ENCODE measurements around the gene BRINP3. TPM values are rescaled to one million over a fixed set of nuclear protein-coding genes. Genes with fewer than 3 reads are reported as not detected.

Gene BRINP3
- total and polyA plus RNA-seq, 11 donors: 0.15 to 2.7 (median 0.41) TPM; not detected in 3

GRCh38 chr1:190444464-190444863 is 33.2 kb downstream of the BRINP3 start:
- TF ChIP-seq CTCF (IDR thresholded peaks at IDR 0.05) (no peak), POLR2A (IDR thresholded peaks at IDR 0.05) (no peak)
- Histone ChIP-seq H3K27me3 (no peaks in the 10 kb centered on the region), H3K4me3 (no peak overlapping the region), H3K27ac (no peak overlapping the region), H3K9me3 (no peaks in the 10 kb centered on the region), H3K4me1 (no peaks in the 10 kb centered on the region), H3K36me3 (no peaks in the 10 kb centered on the region)
- no peak for ATAC-seq
- no peak for DNase-seq
- whole genome bisulfite sequencing, 4 donors: 93 to 95% (median 95%) methylated on average over 12 of the region's 12 CpGs
- intact Hi-C loops (cut with DNase I): no loop called here

GRCh38 chr1:190439447-190439846 is 38.2 kb downstream of the BRINP3 start:
- DNase-seq: no peak
- Histone ChIP-seq H3K4me3 (no peak overlapping the region), H3K27me3 (no peaks in the 10 kb centered on the region), H3K4me1 (no peaks in the 10 kb centered on the region), H3K27ac (no peak overlapping the region), H3K9me3 (no peaks in the 10 kb centered on the region), H3K36me3 (no peaks in the 10 kb centered on the region)
- TF ChIP-seq CTCF (IDR thresholded peaks at IDR 0.05) (no peak), POLR2A (IDR thresholded peaks at IDR 0.05) (no peak)
- 38 to 57% (median 49%) methylated on average over 2 of the region's 2 CpGs for WGBS, 4 donors
- no peak for ATAC-seq
- intact Hi-C loops (cut with DNase I): no loop called here

GRCh38 chr1:190436615-190437014 is 41.0 kb downstream of the BRINP3 start:
- TF ChIP-seq POLR2A (IDR thresholded peaks at IDR 0.05): no peak
- TF ChIP-seq CTCF (IDR thresholded peaks at IDR 0.05): no peak
- Histone ChIP-seq H3K4me3 (no peak overlapping the region), H3K27ac (no peak overlapping the region), H3K9me3 (no peaks in the 10 kb centered on the region), H3K4me1 (no peaks in the 10 kb centered on the region), H3K36me3 (no peaks in the 10 kb centered on the region), H3K27me3 (no peaks in the 10 kb centered on the region)
- DNase-seq (no peak), ATAC-seq (no peak)
- 80 to 91% (median 86%) methylated on average over 1 of the region's 1 CpG for WGBS, 4 donors
- intact Hi-C loops (cut with DNase I): no loop called here

- ATAC-seq (no peak), DNase-seq (no peak)
- Histone ChIP-seq H3K27me3 (no peaks in the 10 kb centered on the region), H3K27ac (no peak overlapping the region), H3K4me1 (no peaks in the 10 kb centered on the region), H3K9me3 (no peaks in the 10 kb centered on the region), H3K4me3 (no peak overlapping the region), H3K36me3 (no peaks in the 10 kb centered on the region)
- no peak for TF ChIP-seq POLR2A (IDR thresholded peaks at IDR 0.05)
- TF ChIP-seq CTCF (IDR thresholded peaks at IDR 0.05): no peak
- intact Hi-C loops (cut with DNase I): no loop called here
- 63 to 77% (median 66%) methylated on average over 2 of the region's 2 CpGs for WGBS, 4 donors
These were observed 47.7 kb downstream of the BRINP3 start for GRCh38 chr1:190429932-190430331.
